PC-9 (cell line): ENCODE data around the gene SMIM5. TPM values are rescaled to one million over a fixed set of nuclear protein-coding genes. Genes with fewer than 3 reads are reported as not detected.
A peak's percentile ranks its signal among the peaks of the same experiment; 100 is the strongest.

ENCODE experiments used
- BruUV-seq: library from RNA; stranded (reverse); fragments of 400-500 nt; replicated peaks from 2 replicates; lab custom pipeline; 2021; lab: Mats Ljungman, UMichigan
- CTCF ChIA-PET: fragments of 300-600 bp; sonication (Branson Sonifier 250); formaldehyde crosslinking; loops from one replicate; lab custom pipeline; 2022; ENCODE audit warnings: antibody characterized with exemption; lab: Charles Lee
- POLR2A ChIA-PET: fragments of 300-600 bp; sonication (Branson Sonifier 250); formaldehyde crosslinking; loops from one replicate; lab custom pipeline; 2022; ENCODE audit warnings: antibody characterized with exemption; ENCODE audit not compliant: unreplicated experiment; lab: Charles Lee
- DNase-seq, 2 experiments: peaks; one replicate each; pipeline versions ENCODE4 v3.0.0 to v3.0.0-alpha.2; 2015 to 2022; ENCODE audit warnings: mixed read lengths in 1 of 2
- H2AFZ ChIP-seq: fragments of 200-600 bp; sonication (generic); 2 replicates; pipeline ENCODE4 v1.8.1; 2017; ENCODE audit warnings: antibody characterized with exemption
- H3F3A ChIP-seq: fragments of 200-600 bp; sonication (generic); 2 replicates; pipeline ENCODE4 v1.8.1; 2017; ENCODE audit warnings: antibody characterized with exemption, mild to moderate bottlenecking, low read depth; ENCODE audit not compliant: insufficient read depth
- H3K27ac ChIP-seq: fragments of 200-600 bp; sonication (generic); 2 replicates; pipeline ENCODE4 v1.6.1; 2016; ENCODE audit warnings: mixed run types
- H3K27me3 ChIP-seq: fragments of 200-600 bp; sonication (generic); 2 replicates; pipeline ENCODE4 v1.6.1; 2016; ENCODE audit warnings: low read depth, mixed run types; ENCODE audit not compliant: insufficient read depth
- H3K36me3 ChIP-seq: fragments of 200-600 bp; sonication (generic); 2 replicates; pipeline ENCODE4 v1.6.1; 2016; ENCODE audit warnings: low read depth, mixed run types
- H3K4me1 ChIP-seq: fragments of 200-600 bp; sonication (generic); replicated peaks from 2 replicates; pipeline ENCODE4 v1.6.1; 2016; ENCODE audit warnings: mixed run types; ENCODE audit not compliant: insufficient read depth
- H3K4me2 ChIP-seq: fragments of 200-600 bp; sonication (generic); 2 replicates; pipeline ENCODE4 v1.6.1; 2017; ENCODE audit warnings: mixed run types
- H3K4me3 ChIP-seq: fragments of 200-600 bp; sonication (generic); 2 replicates; pipeline ENCODE4 v1.6.1; 2016; ENCODE audit warnings: mixed run types
- H3K79me2 ChIP-seq: fragments of 200-600 bp; sonication (generic); 2 replicates; pipeline ENCODE4 v1.6.1; 2017; ENCODE audit warnings: low read depth, mixed run types
- H3K9me2 ChIP-seq: fragments of 200-600 bp; sonication (generic); 2 replicates; pipeline ENCODE4 v1.8.1; 2017; ENCODE audit warnings: mild to moderate bottlenecking; ENCODE audit not compliant: insufficient read depth
- H3K9me3 ChIP-seq: fragments of 200-600 bp; sonication (generic); 2 replicates; pipeline ENCODE4 v1.8.1; 2016; ENCODE audit warnings: low read depth; ENCODE audit not compliant: insufficient read depth
- H4K20me1 ChIP-seq: fragments of 200-600 bp; sonication (generic); 2 replicates; pipeline ENCODE4 v1.8.1; 2017; ENCODE audit not compliant: insufficient read depth
- CTCF ChIP-seq: fragments of 200-600 bp; sonication (generic); conservative IDR thresholded peaks from 2 replicates; pipeline ENCODE4 v1.6.1; 2017; ENCODE audit warnings: mixed run types, antibody characterized with exemption, mild to moderate bottlenecking, moderate library complexity
- EZH2 ChIP-seq: fragments of 200-600 bp; sonication (generic); IDR thresholded peaks from 2 replicates; pipeline ENCODE4 v1.8.0; 2017; ENCODE audit warnings: antibody characterized with exemption, low read depth
- intact Hi-C: fragments of 100-400 bp; cut with micrococcal nuclease; formaldehyde crosslinking; loops from one replicate; pipeline ENCODE4 v1.10.0; 2022; ENCODE audit not compliant: unreplicated experiment
- total RNA-seq: library from RNA; stranded (reverse); gene quantifications from 2 replicates; pipeline ENCODE4 v1.2.3, GENCODE V29; 2021

SMIM5 gene
- total RNA-seq, 1 experiment from 2014 or later = 0.31 TPM

DNA sequence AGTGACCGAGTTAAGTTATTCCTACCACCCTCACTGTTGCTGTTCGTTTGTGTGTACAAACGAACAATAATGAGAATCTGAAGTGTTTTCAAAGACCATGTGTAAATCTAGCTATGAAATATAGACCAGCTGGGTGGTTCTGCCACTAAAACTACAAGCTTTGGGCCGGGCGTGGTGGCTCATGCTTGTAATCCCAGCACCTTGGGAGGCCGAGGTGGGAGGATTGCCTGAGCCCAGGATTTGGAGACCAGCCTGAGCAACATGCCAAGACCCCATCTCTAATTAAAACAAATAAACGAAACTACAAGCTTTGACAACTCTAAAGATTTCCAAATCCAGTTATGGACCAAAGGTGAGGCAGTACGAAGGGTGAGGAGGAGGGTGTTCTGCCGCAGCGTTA is 32.7 kb downstream of the SMIM5 start:
- Histone ChIP-seq H3K27me3 (no peaks in the 10 kb centered on the region), H3K4me1 (peaks cover 21% of the 10 kb centered on the region), H3K4me2 (peak overlapping the region; percentile 96), H3F3A (peaks cover 19% of the 10 kb centered on the region; the same call in 1 of the 2 replicates), H3K9me2 (no peaks in the 10 kb centered on the region), H2AFZ (no peak overlapping the region), H3K36me3 (peaks cover 17% of the 10 kb centered on the region), H3K79me2 (peaks cover 59% of the 10 kb centered on the region), H4K20me1 (peaks cover 11% of the 10 kb centered on the region), H3K27ac (no peak overlapping the region), H3K4me3 (peak overlapping the region; percentile 100; the same call in 1 of the 2 replicates), H3K9me3 (no peaks in the 10 kb centered on the region)
- TF ChIP-seq CTCF = no peak
- TF ChIP-seq EZH2 = no peak
- DNase-seq = no peak
- POLR2A ChIA-PET = no interaction called here
- CTCF ChIA-PET = interaction anchor here (1.6 kb wide), 1 partner anchor 32 kb away, joined by 5 read pairs; the partner anchor contains the start of gene SMIM5
- intact Hi-C loops = loop anchor here (5.0 kb wide), 1 partner anchor 34 kb away; the partner anchor contains the start of gene SMIM5
- BruUV-seq = no TSS peak

GRCh38 chr17:75666959-75667790 is 33.9 kb downstream of the SMIM5 start, which contains the start of the genes RECQL5 and SAP30BP:
Gene RECQL5 (minus strand): TSS chr17:75667154. CDS start chr17:75666557, 597 bp downstream.
Gene SAP30BP (plus strand): TSS chr17:75667338. CDS start chr17:75667373, 35 bp downstream.
- no peaks in the 10 kb centered on the region for H3K9me3 ChIP-seq
- ChIA-PET CTCF (interaction anchor here (0.6 to 1.6 kb wide), 3 partner anchors 34 to 66 kb away, joined by 3 to 5 read pairs (median 5); partner anchors contain the start of gene SMIM5), POLR2A (interaction anchor here (0.6 to 0.9 kb wide), 3 partner anchors 14 to 161 kb away, joined by 3 to 9 read pairs (median 4); no protein-coding TSS in a partner anchor)
- H3F3A ChIP-seq = peaks cover 24% of the 10 kb centered on the region; the same call in 1 of the 2 replicates
- H3K4me1 ChIP-seq = peaks cover 21% of the 10 kb centered on the region
- TSS peak; percentile 71 for BruUV-seq
- DNase-seq = peak; percentile 91 to 92
- peak within 1 kb of the TSS; percentile 100 for H3K4me3 ChIP-seq
- peak within 1 kb of the TSS; percentile 73 for H3K27ac ChIP-seq
- peaks cover 14% of the 10 kb centered on the region for H4K20me1 ChIP-seq
- peak within 1 kb of the TSS; percentile 95 for H2AFZ ChIP-seq
- H3K4me2 ChIP-seq = peak within 1 kb of the TSS; percentile 96
- intact Hi-C loops = loop anchor here (5.0 kb wide), 1 partner anchor 35 kb away; the partner anchor contains the start of gene SMIM5
- 0 out of 2 replicates have a peak, but pooled peaks have one; percentile 16 for TF ChIP-seq CTCF
- TF ChIP-seq EZH2 = no peak
- no peaks in the 10 kb centered on the region for H3K9me2 ChIP-seq
- peaks cover 71% of the 10 kb centered on the region for H3K79me2 ChIP-seq
- H3K27me3 ChIP-seq = no peaks in the 10 kb centered on the region
- peaks cover 26% of the 10 kb centered on the region for H3K36me3 ChIP-seq

- Histone ChIP-seq H3K79me2 (peaks cover 71% of the 10 kb centered on the region), H3K36me3 (peaks cover 29% of the 10 kb centered on the region), H3F3A (peaks cover 26% of the 10 kb centered on the region; the same call in 1 of the 2 replicates), H3K27me3 (no peaks in the 10 kb centered on the region), H2AFZ (peak overlapping the region; percentile 86), H3K9me2 (no peaks in the 10 kb centered on the region), H3K9me3 (no peaks in the 10 kb centered on the region), H3K27ac (peak overlapping the region; percentile 46), H3K4me3 (peak overlapping the region; percentile 100), H4K20me1 (peaks cover 14% of the 10 kb centered on the region), H3K4me1 (peaks cover 21% of the 10 kb centered on the region), H3K4me2 (peak overlapping the region; percentile 95)
- no peak for DNase-seq
- BruUV-seq = no TSS peak
- CTCF ChIA-PET = interaction anchor here (1.6 kb wide), 1 partner anchor 34 kb away, joined by 5 read pairs; the partner anchor contains the start of gene SMIM5
- intact Hi-C loops = loop anchor here (5.0 kb wide), 1 partner anchor 36 kb away; the partner anchor contains the start of gene SMIM5
- no peak for TF ChIP-seq EZH2
- POLR2A ChIA-PET = no interaction called here
Observed at GRCh38 chr17:75667825-75668224, 34.6 kb downstream of the SMIM5 start.
